Stimulated activated CD4-positive, alpha-beta T cell treated with anti-CD3 and anti-CD28 coated beads, Interleukin-4, amount 100 ng/mL, for 1 hour (primary cell): ENCODE measurements around the gene TMEM165.

Source experiments
- DNase-seq: peaks from one replicate; pipeline ENCODE4 v3.0.0-alpha.2; 2020

Gene TMEM165

DNA sequence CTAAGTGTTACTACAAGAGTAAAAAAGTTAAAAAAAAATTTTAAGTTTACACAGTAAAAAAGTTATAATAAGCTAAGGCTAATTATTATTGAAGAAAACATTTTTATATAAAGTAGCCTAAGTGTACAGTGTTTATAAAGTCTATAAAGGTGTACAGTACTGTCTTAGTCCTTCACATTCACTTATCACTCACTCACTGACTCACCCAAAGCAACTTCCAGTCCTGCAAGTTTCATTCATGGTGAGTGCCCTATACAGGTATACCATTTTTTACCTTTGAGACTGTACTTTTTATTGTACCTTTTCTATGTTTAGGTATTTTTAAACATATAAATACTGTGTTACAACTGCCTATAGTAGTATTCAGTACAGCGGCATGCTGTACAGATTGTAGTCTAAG lies 74.2 kb downstream of the TMEM165 start:
- no peak for DNase-seq
